HG03432 (cell line): Measurements from ENCODE around the gene SPATA17.

ENCODE experiments used
- ATAC-seq: cut with Tn5 transposase; IDR thresholded peaks from one replicate; pipeline ENCODE4 v1.9.1; 2021; ENCODE audit warnings: mild to moderate bottlenecking, moderate library complexity; ENCODE audit not compliant: unreplicated experiment

Gene SPATA17

GRCh38 chr1:217846733-217847132 is 215.6 kb downstream of the SPATA17 start:
- no peak for ATAC-seq

- ATAC-seq, result no peak
Observed at GRCh38 chr1:217847643-217848042, 216.5 kb downstream of the SPATA17 start.

- no peak for ATAC-seq
Observed at GRCh38 chr1:217856342-217857034, 225.3 kb downstream of the SPATA17 start.

- no peak for ATAC-seq
Observed at GRCh38 chr1:217857061-217857460, 225.9 kb downstream of the SPATA17 start.

DNA sequence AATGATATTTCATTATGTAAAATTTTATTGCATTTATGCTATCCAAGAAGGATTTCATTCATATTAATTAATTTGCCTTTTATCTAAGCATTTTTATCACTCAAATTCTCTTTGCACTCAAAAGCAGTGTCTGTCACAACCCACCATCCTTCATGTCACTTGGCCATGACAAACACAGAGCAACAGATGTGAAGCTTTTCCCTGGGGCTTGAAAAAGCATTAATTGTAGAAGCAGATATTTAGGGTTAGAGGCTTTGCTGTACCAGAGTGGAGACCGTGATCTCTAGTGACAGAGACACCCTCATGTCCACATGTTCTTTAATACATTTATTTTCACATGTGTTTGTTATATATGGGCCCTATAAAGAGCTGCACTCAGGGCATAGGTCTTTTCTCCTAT is 230.5 kb downstream of the SPATA17 start:
- no peak for ATAC-seq

DNA sequence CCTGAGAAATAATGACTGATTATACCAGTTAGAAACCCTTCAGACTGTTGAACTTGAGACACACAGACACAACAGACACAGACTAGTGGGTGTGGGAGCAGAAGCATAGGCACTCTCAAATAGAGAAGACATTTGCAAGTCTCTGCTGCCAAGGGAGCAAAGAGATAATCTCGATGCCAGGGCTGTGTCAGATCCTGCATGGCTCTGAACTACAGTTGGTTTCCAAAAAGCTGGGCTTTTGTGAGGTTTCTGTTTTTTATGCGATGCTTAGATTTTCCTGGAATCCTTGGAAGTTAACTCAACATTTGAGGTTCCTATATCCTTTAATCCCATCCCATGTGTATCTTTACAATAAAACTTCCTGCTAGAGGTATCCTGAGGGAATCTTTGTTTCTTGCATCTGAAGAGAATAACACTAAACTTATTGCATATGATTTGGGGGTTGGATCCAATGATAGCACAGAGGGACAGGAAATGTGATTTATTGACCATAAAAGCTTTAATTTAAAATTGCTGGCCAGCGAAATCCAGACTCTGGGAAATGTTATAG is 236.4 kb downstream of the SPATA17 start:
- no peak for ATAC-seq

DNA sequence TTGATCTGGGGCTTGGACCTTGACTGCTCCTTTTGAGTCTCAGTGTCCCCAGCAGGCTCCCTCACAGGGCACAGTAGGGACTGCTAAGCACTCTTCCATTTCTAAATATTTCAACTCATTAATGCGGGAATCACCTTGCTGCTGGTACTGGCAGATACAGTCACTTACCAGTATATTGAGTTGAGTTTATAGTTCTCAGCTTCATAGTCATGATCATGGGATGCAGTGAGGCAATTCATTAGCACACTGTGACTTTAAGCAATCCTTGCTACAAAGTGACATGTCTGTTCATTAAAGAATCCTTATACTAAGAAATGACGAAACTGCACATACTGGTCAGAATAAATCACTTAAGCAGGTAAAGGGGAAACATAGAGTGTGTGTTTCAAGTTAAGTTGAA is 240.8 kb downstream of the SPATA17 start:
- ATAC-seq, result no peak

GRCh38 chr1:217875229-217875628 is 244.1 kb downstream of the SPATA17 start:
- no peak for ATAC-seq

DNA sequence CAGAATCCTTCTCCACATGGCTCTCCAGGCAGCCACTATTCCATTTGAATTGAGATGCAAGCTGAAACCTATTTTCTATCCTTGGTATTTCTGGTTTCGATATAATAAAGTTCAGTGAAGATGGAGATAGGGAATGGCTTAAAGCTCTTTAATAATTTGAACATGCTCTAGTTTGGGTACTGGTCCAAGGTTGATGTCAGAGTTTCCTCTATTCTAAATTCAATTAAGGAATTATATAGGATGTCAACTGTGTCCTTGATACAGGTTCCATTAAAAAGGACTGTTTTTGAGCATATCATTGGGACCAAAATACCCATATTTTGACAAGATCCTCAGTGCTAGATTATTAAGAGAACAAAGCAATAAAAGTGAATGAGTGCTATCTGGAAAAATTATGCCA is 245.3 kb downstream of the SPATA17 start:
- no peak for ATAC-seq

GRCh38 chr1:217876896-217877295 is 245.8 kb downstream of the SPATA17 start:
- ATAC-seq, result no peak

GRCh38 chr1:217881131-217881543 is 250.0 kb downstream of the SPATA17 start:
- no peak for ATAC-seq

DNA sequence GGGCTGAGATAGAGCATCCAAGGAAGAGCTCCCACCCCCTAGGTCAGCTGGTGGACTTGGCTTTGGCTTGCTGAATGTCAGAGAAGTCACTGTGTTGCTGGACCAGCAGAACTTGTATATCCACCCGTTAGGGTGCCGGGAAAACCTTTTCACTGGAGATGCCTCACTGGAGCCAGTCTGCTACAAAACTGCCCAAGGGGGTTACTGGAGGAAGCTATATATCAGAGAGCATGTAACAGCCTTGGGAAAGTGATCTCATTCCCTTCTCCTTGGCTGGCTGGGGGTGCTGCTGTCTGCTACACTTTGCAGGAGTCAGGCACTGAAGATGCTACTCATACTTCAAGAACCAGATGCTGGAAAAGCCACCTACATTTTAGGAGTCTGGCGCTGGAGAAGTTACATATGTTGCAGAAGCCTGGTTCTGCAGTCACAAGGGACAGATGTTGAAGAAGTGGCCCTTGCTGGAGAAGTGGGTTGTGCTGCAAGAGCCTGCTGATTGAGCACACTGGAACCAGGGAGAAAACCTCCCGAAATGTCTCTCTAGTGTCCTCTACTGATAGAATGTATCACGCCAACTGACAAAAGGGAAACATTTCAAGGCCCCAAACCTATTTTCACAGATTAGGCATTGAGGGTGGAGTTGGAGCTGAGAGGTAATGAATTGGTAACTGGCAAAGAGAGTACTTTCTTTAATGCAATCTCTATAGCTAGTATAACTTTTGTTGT is 250.6 kb downstream of the SPATA17 start:
- no peak for ATAC-seq

GRCh38 chr1:217885181-217885580 is 254.0 kb downstream of the SPATA17 start:
- ATAC-seq, result no peak

DNA sequence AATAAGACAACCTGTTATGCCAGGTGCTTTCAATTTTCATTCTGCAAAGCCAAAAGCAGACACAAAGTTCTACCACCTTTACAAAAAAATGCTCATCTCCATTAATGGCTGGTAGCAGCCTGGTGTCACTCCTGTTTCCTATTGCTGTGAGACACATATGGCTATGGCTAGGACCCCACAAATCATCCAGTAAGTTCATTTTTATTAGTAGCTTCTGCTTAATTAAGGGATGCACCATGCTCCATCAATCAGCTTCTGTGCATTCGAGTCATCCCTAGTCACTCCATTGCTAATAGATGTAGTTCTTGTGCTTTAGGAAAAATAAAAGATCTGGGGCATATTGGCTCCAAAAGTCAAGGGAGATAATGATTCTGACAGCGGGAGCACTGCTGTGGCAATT is 257.2 kb downstream of the SPATA17 start:
- ATAC-seq, result no peak

DNA sequence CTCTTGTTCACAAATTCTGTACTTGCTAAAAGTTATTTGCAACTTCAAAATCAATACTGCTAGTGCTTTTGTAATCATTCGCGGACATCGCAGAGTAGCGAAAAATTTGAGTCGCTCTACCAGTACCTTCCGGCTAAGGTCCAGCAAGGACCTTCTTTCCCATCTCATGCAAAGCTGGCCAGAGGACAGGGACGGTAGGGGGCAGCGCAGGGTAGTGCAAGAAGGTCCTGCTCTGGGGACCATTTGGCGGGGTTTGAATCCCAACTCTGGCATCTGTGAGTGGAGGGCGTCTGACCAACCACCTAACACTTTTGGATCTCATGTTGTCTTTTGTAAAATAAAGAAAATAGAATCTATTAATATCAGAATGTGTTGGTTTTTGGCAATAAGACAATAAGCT is 258.3 kb downstream of the SPATA17 start:
- ATAC-seq, result no peak

DNA sequence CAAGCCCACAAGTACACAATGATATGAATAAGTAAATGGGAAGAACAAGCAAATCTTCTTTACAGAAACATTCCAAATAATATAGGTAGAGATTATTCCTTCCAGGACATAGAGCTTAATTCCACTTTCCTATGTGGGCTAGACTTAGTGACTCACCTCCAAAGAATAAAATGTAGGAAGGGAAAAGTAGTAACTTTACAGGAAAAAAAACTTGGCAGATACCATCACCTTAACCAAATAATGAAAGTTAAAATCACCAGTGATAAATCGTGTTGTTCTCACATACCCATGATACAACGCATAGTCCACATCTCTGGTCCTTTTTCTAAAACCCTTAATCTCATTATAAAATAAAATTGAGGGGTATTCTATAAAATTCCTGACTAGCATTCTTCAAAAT is 260.8 kb downstream of the SPATA17 start:
- no peak for ATAC-seq

GRCh38 chr1:217892750-217893149 is 261.6 kb downstream of the SPATA17 start:
- peak; percentile 75 for ATAC-seq

- no peak for ATAC-seq
Observed at GRCh38 chr1:217895841-217896240, 264.7 kb downstream of the SPATA17 start.

DNA sequence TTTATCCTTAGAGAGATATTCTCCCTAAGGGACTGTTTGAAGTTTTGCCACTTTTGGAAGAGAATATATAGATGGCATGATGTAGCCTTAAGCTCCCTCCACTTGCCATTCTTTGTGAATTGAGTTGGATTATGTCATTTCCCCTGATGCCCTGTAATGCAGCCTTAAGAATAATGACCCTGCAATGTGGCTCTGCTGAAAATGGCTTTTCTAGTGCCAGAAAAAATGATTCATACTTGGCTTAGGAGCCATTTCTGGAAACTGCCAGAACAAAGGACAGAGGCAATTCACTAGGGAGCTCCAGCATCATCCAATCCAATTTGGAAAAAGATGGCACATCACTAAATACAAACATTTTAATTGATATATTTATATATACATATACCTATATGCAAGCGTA is 265.3 kb downstream of the SPATA17 start:
- ATAC-seq, result no peak

DNA sequence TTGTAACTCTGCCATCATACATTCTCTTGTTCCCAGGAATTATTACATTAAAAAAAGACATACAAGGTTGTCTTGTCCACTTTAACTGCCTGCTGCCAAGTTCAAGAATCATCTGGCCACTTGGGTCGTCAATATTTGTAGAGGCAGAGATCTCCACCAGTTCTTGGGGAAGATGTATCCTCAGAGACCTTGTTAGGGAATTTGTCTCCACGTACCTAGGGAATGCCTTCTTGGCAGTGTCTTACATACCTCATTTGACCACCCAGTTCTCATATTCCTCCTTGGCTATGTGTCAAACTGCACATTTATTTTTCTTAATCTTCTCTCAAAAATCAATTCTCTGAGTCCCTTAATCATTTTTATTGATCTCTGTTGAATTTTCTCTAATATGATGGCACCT is 266.0 kb downstream of the SPATA17 start:
- no peak for ATAC-seq

DNA sequence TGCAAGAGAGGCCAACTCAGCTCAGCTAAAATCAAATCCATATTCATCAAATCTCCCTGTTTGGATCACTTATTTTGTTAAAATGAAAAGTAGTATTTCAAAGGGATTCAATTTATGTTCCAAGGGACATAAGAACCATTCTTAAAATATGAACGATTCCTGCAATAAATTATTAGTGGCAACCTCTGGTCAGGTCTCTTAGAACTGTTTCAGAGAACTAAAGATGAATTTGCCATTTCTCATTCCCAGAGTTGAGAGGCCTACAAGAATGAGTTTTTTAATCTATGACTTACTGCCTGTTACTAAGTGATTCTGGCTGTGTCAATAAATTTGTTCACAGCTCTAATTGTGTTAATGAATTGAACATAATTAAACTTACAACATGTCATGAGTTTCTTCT is 268.5 kb downstream of the SPATA17 start:
- ATAC-seq, result no peak

DNA sequence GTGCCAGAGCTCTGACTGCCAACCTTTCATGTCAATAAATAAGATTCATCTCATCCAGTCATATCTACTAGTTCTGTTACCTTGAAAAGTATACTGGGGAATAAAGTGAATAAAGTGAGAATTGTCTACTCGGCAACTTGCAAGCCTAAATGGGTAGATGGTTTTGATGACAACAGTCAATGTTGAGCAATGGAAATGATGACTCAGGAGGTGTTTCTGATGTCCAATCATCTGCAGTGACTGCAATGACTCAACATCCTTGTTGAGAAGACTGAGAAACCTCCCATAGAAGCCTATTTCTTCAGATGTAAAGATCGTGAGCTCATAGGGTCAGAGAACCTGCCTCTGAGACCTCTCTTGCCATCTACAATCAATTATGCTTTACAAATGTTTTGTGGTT is 276.4 kb downstream of the SPATA17 start:
- no peak for ATAC-seq
